GM21367 (cell line): ENCODE data around the gene ETFA.

Experiments used
- ATAC-seq: cut with Tn5 transposase; IDR thresholded peaks from one replicate; pipeline ENCODE4 v1.9.1; 2021; ENCODE audit not compliant: unreplicated experiment

ETFA gene

GRCh38 chr15:76176487-76177085 is 134.7 kb downstream of the ETFA start:
- no peak for ATAC-seq

GRCh38 chr15:76176059-76176458 is 135.2 kb downstream of the ETFA start:
- ATAC-seq = no peak

- no peak for ATAC-seq
Observed at GRCh38 chr15:76175442-76175841, 135.8 kb downstream of the ETFA start.

GRCh38 chr15:76174654-76175053 is 136.6 kb downstream of the ETFA start:
- ATAC-seq = no peak

GRCh38 chr15:76173317-76173834 is 137.9 kb downstream of the ETFA start:
- ATAC-seq = no peak

- ATAC-seq = no peak
Observed at GRCh38 chr15:76172782-76173181, 138.5 kb downstream of the ETFA start.

- no peak for ATAC-seq
Observed at GRCh38 chr15:76169911-76170800, 141.1 kb downstream of the ETFA start.

- ATAC-seq = no peak
Observed at GRCh38 chr15:76169018-76169417, 142.3 kb downstream of the ETFA start.

- no peak for ATAC-seq
Observed at GRCh38 chr15:76168237-76168984, 142.9 kb downstream of the ETFA start.

- ATAC-seq = no peak
Observed at GRCh38 chr15:76165951-76166350, 145.3 kb downstream of the ETFA start.
